PC-9 (cell line): Measurements from ENCODE around the gene MAX.

Experiments
- EZH2 ChIP-seq: fragments of 200-600 bp; sonication (generic); IDR thresholded peaks from 2 replicates; pipeline ENCODE4 v1.8.0; 2017; ENCODE audit warnings: antibody characterized with exemption, low read depth
- TF ChIP-seq, protein P1 (sequence below): fragments of 200-600 bp; sonication (generic); conservative IDR thresholded peaks from 2 replicates; pipeline ENCODE4 v1.6.1; 2017; ENCODE audit warnings: mixed run types, antibody characterized with exemption, mild to moderate bottlenecking, moderate library complexity

DNA sequence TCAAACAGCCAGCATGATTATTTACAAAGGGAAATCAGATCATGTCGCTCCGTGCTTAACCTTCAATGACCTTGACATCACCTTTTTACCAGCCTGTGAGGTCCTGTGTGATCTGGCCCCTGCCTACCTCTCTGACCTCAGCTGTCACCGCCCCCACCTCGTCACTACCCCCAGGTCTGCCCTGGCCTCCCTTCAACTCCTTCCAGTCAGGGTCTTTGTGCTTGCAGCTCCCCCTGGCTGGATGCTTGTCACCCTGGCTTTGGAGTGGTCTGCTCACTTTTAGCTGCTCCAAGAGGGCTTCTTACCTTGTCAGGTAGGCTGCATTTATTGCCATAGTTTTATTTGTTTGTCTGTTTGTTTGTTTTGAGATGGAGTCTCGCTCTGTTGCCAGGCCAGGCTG is 8.2 kb upstream of the MAX start:
- TF ChIP-seq, protein P1, sequence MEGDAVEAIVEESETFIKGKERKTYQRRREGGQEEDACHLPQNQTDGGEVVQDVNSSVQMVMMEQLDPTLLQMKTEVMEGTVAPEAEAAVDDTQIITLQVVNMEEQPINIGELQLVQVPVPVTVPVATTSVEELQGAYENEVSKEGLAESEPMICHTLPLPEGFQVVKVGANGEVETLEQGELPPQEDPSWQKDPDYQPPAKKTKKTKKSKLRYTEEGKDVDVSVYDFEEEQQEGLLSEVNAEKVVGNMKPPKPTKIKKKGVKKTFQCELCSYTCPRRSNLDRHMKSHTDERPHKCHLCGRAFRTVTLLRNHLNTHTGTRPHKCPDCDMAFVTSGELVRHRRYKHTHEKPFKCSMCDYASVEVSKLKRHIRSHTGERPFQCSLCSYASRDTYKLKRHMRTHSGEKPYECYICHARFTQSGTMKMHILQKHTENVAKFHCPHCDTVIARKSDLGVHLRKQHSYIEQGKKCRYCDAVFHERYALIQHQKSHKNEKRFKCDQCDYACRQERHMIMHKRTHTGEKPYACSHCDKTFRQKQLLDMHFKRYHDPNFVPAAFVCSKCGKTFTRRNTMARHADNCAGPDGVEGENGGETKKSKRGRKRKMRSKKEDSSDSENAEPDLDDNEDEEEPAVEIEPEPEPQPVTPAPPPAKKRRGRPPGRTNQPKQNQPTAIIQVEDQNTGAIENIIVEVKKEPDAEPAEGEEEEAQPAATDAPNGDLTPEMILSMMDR = no peak
- TF ChIP-seq EZH2 = no peak
